Keratinocyte (primary cell): ENCODE data around the gene CYP4F8. TPM values are rescaled to one million over a fixed set of nuclear protein-coding genes. Genes with fewer than 3 reads are reported as not detected.

Source experiments
- DNase-seq: peaks from one replicate; pipeline ENCODE4 v3.0.0-alpha.2; 2011; ENCODE audit warnings: low read depth, missing footprints, low spot score
- FAIRE-seq: peaks from 2 replicates; lab custom pipeline; 2011; peaks lifted over from hg19 to GRCh38; lab: Jason Lieb, UNC
- H2AFZ ChIP-seq: 2 replicates; pipeline ENCODE4 v1.6.0; 2012; ENCODE audit warnings: low read length, control low read depth, inconsistent platforms; ENCODE audit not compliant: control insufficient read depth
- H3K27ac ChIP-seq: 2 replicates; pipeline ENCODE4 v1.5.1; 2011; ENCODE audit warnings: low read length; ENCODE audit not compliant: control insufficient read depth, insufficient read depth
- H3K27me3 ChIP-seq: 3 replicates; pipeline ENCODE4 v1.6.0; 2011; ENCODE audit warnings: low read length; ENCODE audit not compliant: control insufficient read depth, insufficient read depth; ENCODE audit errors: extremely low read depth
- H3K36me3 ChIP-seq, 2 experiments: 2 replicates in 1 of 2; 3 replicates in 1 of 2; pipeline ENCODE4 v1.5.1; 2011; ENCODE audit warnings: low read length in 2 of 2, mild to moderate bottlenecking in 1 of 2; ENCODE audit not compliant: control insufficient read depth in 2 of 2, insufficient read depth in 2 of 2; ENCODE audit errors: extremely low read depth in 1 of 2
- H3K4me1 ChIP-seq: 3 replicates; pipeline ENCODE4 v1.5.1; 2011; ENCODE audit warnings: low read length; ENCODE audit not compliant: control insufficient read depth, insufficient read depth; ENCODE audit errors: extremely low read depth
- H3K4me2 ChIP-seq: 3 replicates; pipeline ENCODE4 v1.6.0; 2011; ENCODE audit warnings: low read depth, low read length; ENCODE audit not compliant: control insufficient read depth, insufficient read depth; ENCODE audit errors: extremely low read depth
- H3K4me3 ChIP-seq, 3 experiments: fragments of 200-600 bp in 1 of 3; sonication (generic) in 1 of 3; 2 replicates in 2 of 3; 3 replicates in 1 of 3; pipeline ENCODE4 v1.5.1; 2011 to 2016; ENCODE audit warnings: low read length in 3 of 3, mild to moderate bottlenecking in 3 of 3, control low read depth in 2 of 3, inconsistent platforms in 1 of 3, low read depth in 1 of 3, mixed read lengths in 1 of 3, mixed run types in 1 of 3, moderate library complexity in 1 of 3; ENCODE audit not compliant: control insufficient read depth in 2 of 3, insufficient read depth in 2 of 3; ENCODE audit errors: extremely low read depth in 1 of 3
- H3K79me2 ChIP-seq: 2 replicates; pipeline ENCODE4 v1.6.0; 2012; ENCODE audit warnings: low read length; ENCODE audit not compliant: control insufficient read depth, insufficient read depth
- H3K9ac ChIP-seq: 3 replicates; pipeline ENCODE4 v1.6.0; 2011; ENCODE audit warnings: low read length; ENCODE audit not compliant: control insufficient read depth, insufficient read depth; ENCODE audit errors: extremely low read depth
- H3K9me1 ChIP-seq: 3 replicates; pipeline ENCODE4 v1.6.0; 2011; ENCODE audit warnings: low read length; ENCODE audit not compliant: control insufficient read depth, insufficient read depth; ENCODE audit errors: extremely low read depth
- H3K9me3 ChIP-seq: 2 replicates; pipeline ENCODE4 v1.5.1; 2012; ENCODE audit warnings: low read depth, low read length; ENCODE audit not compliant: control insufficient read depth
- H4K20me1 ChIP-seq: 3 replicates; pipeline ENCODE4 v1.6.0; 2011; ENCODE audit warnings: low read length; ENCODE audit not compliant: control insufficient read depth, insufficient read depth; ENCODE audit errors: extremely low read depth
- EZH2 ChIP-seq: IDR thresholded peaks from one replicate; pipeline ENCODE4 v1.6.1; 2012; ENCODE audit warnings: inconsistent platforms, mild to moderate bottlenecking, low read length, moderate library complexity
- dilution Hi-C: fragments of 300-500 bp; cut with MboI; formaldehyde crosslinking; loops from one replicate; pipeline ENCODE4 v1.7.0; 2020; ENCODE audit warnings: low sequenced_read_pairs; ENCODE audit not compliant: extremely low pct_ligation_motif_present
- polyA plus RNA-seq, 5 experiments: library from polyadenylated mRNA; depleted of rRNA in 3 of 5; stranded (reverse) in 3 of 5; stranded (forward) in 1 of 5; unstranded in 1 of 5; fragments of >200 nt; gene quantifications; 1 replicate in 1 of 5; 2 replicates in 3 of 5; 3 replicates in 1 of 5; pipeline versions ENCODE4 v1.2.1 to v1.2.3, GENCODE V29; 2011 to 2012; ENCODE audit warnings: missing spikeins in 2 of 5, low read depth in 1 of 5, low replicate concordance in 1 of 5
- TF ChIP-seq, protein P1 (sequence below), 3 experiments: IDR thresholded peaks in 1 of 3; conservative IDR thresholded peaks in 1 of 3; optimal IDR thresholded peaks in 1 of 3; 2 replicates in 2 of 3; 3 replicates in 1 of 3; pipeline versions ENCODE3 to v1.5.1; 2011; ENCODE audit warnings: low read length in 3 of 3, mild to moderate bottlenecking in 3 of 3, moderate library complexity in 2 of 3, control low read depth in 1 of 3, inconsistent platforms in 1 of 3; ENCODE audit not compliant: insufficient read depth in 2 of 3; ENCODE audit errors: extremely low read depth in 1 of 3

Gene CYP4F8
- polyA plus RNA-seq, 1 donor (not counting 4 experiments of a cell fraction or from before 2014, with no cell fraction given): not detected

DNA sequence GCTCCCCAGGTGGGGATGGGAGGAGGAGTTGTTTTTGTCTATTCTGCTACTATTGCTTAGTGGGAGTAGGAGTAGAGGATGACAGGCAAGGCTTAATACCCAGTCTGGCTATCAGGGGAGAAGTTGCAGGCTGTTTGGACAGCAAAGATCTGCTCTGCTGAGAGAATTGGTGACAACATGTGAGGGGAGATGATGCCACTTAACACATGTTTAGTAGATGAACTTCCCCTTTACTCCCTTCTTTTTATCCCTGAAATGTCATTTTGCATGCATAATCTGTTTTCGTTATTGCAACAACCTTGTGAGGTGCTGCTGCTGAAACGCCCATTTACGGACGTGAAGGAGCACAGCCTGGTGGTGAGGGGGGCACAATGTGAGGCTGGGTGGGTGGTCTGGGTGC is 54.9 kb downstream of the CYP4F8 start:
- no peak for TF ChIP-seq EZH2
- TF ChIP-seq, protein P1, sequence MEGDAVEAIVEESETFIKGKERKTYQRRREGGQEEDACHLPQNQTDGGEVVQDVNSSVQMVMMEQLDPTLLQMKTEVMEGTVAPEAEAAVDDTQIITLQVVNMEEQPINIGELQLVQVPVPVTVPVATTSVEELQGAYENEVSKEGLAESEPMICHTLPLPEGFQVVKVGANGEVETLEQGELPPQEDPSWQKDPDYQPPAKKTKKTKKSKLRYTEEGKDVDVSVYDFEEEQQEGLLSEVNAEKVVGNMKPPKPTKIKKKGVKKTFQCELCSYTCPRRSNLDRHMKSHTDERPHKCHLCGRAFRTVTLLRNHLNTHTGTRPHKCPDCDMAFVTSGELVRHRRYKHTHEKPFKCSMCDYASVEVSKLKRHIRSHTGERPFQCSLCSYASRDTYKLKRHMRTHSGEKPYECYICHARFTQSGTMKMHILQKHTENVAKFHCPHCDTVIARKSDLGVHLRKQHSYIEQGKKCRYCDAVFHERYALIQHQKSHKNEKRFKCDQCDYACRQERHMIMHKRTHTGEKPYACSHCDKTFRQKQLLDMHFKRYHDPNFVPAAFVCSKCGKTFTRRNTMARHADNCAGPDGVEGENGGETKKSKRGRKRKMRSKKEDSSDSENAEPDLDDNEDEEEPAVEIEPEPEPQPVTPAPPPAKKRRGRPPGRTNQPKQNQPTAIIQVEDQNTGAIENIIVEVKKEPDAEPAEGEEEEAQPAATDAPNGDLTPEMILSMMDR (optimal IDR thresholded peaks at IDR 0.05 in 1 of 3, IDR thresholded peaks at IDR 0.05 in 1 of 3, conservative IDR thresholded peaks at IDR 0.05 in 1 of 3; ENCODE audit: extremely low read depth in 1 of 3, insufficient read depth in 2 of 3, low read length in 3 of 3): no peak
- Histone ChIP-seq H3K9me1 (no peaks in the 10 kb centered on the region), H3K9me3 (no peaks in the 10 kb centered on the region), H3K79me2 (no peaks in the 10 kb centered on the region), H3K36me3 (no peaks in the 10 kb centered on the region), H3K4me3 (no peak overlapping the region), H3K4me2 (no peak overlapping the region), H3K27me3 (peaks cover 2% of the 10 kb centered on the region), H3K4me1 (no peaks in the 10 kb centered on the region), H2AFZ (no peak overlapping the region), H4K20me1 (no peaks in the 10 kb centered on the region), H3K27ac (no peak overlapping the region), H3K9ac (no peak overlapping the region)
- DNase-seq: no peak
- dilution Hi-C loops: no loop called here
- FAIRE-seq: no peak

DNA sequence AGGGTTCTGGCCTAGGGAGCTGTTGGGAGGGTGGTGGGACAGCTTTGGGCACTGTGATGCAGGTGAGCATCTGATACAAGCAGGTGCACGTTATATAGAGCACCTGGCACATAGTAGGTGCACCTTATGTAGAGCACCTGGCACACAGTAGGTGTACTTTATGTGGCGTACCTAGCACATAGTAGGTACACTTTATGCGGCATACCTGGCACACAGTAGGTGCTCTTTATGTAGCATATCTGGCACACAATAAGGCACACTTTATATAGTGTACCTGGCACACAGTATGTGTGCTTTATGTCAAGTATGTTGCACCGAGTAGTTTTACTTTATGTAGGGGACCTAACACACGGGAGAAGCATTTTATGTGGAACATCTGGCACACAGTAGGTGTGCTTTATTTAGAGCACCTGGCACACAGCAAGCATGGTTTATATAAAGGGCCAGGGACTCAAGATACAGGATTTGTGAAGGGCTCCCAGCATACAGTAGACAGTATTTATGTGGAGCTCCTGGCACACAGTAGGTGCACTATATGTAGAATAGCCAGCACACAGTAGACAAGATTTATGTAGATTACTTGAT is 56.3 kb downstream of the CYP4F8 start:
- no peak overlapping the region for H3K4me3 ChIP-seq
- H3K4me2 ChIP-seq: no peak overlapping the region
- H3K9ac ChIP-seq: no peak overlapping the region

More for the DNA sequence above, 56.3 kb downstream of the CYP4F8 start:
- dilution Hi-C loops: no loop called here
- TF ChIP-seq EZH2: no peak
- Histone ChIP-seq H3K9me3 (no peaks in the 10 kb centered on the region), H3K27ac (no peak overlapping the region), H3K36me3 (no peaks in the 10 kb centered on the region), H2AFZ (no peak overlapping the region), H3K27me3 (peaks cover 4% of the 10 kb centered on the region), H3K4me1 (no peaks in the 10 kb centered on the region), H3K79me2 (no peaks in the 10 kb centered on the region), H4K20me1 (no peaks in the 10 kb centered on the region), H3K9me1 (no peaks in the 10 kb centered on the region)
- no peak for FAIRE-seq
- DNase-seq: no peak
